RWPE2 (cell line): ENCODE results near the gene ST8SIA6.

ENCODE experiments used
- ATAC-seq: fragments of 200-7000 bp; cut with Tn5 transposase; 3 replicates; pipeline ENCODE4 v1.9.1; 2021; ENCODE audit warnings: low read depth
- DNase-seq: peaks from one replicate; pipeline ENCODE4 v3.0.0-alpha.2; 2020; ENCODE audit warnings: low spot score
- H3K27ac ChIP-seq: fragments of 450-650 bp; 2 replicates; pipeline ENCODE4 v1.5.1; 2017; ENCODE audit warnings: mild to moderate bottlenecking; ENCODE audit not compliant: poor library complexity, severe bottlenecking
- H3K27me3 ChIP-seq: fragments of 250-450 bp; sonication (Bioruptor Pico); 2 replicates; pipeline ENCODE4 v1.5.1; 2021; ENCODE audit warnings: mild to moderate bottlenecking, moderate library complexity; ENCODE audit not compliant: insufficient read depth, poor library complexity, severe bottlenecking
- H3K36me3 ChIP-seq: fragments of 250-450 bp; sonication (Bioruptor Pico); 2 replicates; pipeline ENCODE4 v1.5.1; 2020; ENCODE audit warnings: low read depth, mild to moderate bottlenecking, moderate library complexity
- H3K4me1 ChIP-seq: fragments of 250-450 bp; sonication (Bioruptor Pico); 2 replicates; pipeline ENCODE4 v1.5.1; 2021; ENCODE audit warnings: mild to moderate bottlenecking, moderate library complexity; ENCODE audit not compliant: insufficient read depth, poor library complexity, severe bottlenecking
- H3K4me3 ChIP-seq: fragments of 250-450 bp; sonication (Bioruptor Pico); 2 replicates; pipeline ENCODE4 v1.5.1; 2021; ENCODE audit warnings: mild to moderate bottlenecking, moderate library complexity; ENCODE audit not compliant: severe bottlenecking
- H3K9me3 ChIP-seq: fragments of 250-450 bp; sonication (Bioruptor Pico); 2 replicates; pipeline ENCODE4 v1.5.1; 2021; ENCODE audit warnings: mild to moderate bottlenecking, moderate library complexity; ENCODE audit not compliant: severe bottlenecking
- TF ChIP-seq, protein P1 (sequence below): fragments of 450-650 bp; IDR thresholded peaks from one replicate; pipeline ENCODE4 v1.5.1; 2017; ENCODE audit warnings: mild to moderate bottlenecking, moderate library complexity; ENCODE audit not compliant: poor library complexity, severe bottlenecking

ST8SIA6 gene

DNA sequence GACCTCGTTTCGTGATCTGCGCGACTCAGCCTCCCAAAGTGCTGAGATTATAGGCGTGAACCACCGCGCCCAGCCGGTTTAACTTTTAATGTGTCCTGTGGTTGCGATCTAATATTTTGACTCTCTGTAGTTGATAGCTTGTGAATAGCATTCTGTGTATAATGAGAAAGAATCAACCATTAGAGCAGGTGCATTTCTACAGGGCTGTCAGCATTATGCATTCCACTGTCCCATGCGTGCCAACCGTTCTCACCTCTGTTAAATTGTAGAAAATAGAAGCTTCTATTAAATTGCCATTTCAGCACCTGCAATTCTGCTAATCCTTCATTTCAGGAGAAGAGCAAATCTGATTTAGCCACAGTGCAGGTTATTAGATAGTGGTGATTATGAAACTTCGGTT is 164.6 kb downstream of the ST8SIA6 start:
- TF ChIP-seq, protein P1, sequence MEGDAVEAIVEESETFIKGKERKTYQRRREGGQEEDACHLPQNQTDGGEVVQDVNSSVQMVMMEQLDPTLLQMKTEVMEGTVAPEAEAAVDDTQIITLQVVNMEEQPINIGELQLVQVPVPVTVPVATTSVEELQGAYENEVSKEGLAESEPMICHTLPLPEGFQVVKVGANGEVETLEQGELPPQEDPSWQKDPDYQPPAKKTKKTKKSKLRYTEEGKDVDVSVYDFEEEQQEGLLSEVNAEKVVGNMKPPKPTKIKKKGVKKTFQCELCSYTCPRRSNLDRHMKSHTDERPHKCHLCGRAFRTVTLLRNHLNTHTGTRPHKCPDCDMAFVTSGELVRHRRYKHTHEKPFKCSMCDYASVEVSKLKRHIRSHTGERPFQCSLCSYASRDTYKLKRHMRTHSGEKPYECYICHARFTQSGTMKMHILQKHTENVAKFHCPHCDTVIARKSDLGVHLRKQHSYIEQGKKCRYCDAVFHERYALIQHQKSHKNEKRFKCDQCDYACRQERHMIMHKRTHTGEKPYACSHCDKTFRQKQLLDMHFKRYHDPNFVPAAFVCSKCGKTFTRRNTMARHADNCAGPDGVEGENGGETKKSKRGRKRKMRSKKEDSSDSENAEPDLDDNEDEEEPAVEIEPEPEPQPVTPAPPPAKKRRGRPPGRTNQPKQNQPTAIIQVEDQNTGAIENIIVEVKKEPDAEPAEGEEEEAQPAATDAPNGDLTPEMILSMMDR, result no peak
- Histone ChIP-seq H3K9me3 (no peaks in the 10 kb centered on the region), H3K4me3 (no peak overlapping the region), H3K36me3 (no peaks in the 10 kb centered on the region), H3K27ac (no peak overlapping the region), H3K4me1 (no peaks in the 10 kb centered on the region), H3K27me3 (no peaks in the 10 kb centered on the region)
- no peak for ATAC-seq
- no peak for DNase-seq

DNA sequence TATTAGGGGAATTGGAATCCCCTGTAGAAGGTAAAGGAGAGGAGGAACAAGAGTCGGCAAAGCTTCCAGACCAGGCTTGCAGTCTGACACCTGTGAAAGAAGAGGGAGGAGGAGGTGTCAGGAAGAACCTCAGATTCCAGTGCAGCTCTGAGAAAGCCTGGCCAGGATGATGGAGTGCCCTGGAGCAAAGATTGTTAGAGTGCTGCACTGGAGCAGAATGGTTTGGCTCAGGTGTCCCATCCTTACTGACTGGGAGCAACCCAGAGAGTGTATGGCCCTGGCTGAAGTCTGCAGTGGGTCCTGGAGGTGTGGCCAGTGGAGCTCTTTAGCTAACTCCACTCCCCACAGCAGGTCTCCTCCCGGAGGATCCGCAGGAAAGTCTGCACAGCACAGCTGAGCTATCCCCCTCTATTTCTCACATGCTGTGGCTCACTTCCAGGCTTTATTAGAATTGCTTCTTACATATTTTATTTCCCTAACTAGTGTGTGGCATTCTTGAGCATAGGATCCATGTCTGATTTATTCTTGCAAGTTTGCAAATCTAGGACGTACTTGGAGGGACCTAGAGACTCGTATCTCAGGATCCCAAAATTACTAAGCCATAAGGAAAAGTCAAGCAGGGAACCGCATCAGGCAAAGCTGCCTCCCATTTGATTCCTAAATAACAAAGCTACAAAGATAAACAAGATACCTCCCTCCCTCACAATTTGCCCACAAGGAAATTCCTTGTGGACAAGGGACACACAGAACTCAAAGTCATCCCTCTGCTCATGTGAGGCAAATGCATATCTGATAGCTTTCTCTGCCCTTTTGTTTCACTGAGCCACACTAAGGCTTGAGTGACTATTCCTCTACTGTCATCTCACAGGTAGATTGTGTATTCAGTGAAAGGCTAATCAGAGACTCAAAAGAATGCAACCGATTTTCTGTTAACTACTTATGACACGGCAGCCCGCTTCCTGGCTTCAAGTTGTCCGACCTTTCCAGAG is 167.5 kb downstream of the ST8SIA6 start:
- ATAC-seq, result no peak
- TF ChIP-seq, protein P1, result no peak
- Histone ChIP-seq H3K27me3 (no peaks in the 10 kb centered on the region), H3K27ac (no peak overlapping the region), H3K4me3 (no peak overlapping the region), H3K9me3 (peaks cover 4% of the 10 kb centered on the region), H3K36me3 (no peaks in the 10 kb centered on the region), H3K4me1 (no peaks in the 10 kb centered on the region)
- no peak for DNase-seq

DNA sequence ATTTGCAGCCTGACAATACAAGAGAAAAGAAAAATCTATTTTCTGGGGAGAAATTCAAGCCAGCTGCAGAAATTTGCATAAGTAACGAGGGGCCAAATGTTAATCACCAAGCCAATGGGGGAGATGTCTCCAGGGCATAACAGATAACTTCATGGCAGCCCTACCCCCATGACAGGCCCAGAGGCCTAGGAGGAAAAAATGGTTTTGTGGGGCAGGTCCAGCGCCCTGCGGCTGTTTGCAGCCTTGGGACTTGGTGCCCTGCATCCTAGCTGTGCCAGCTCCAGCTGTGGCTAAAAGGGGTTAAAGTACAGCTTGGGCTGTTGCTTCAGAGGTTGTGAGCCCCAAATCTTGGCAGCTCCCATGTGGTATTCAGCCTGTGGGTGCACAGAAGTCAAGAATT is 172.1 kb downstream of the ST8SIA6 start:
- no peak overlapping the region for H3K4me3 ChIP-seq
- no peaks in the 10 kb centered on the region for H3K4me1 ChIP-seq
- DNase-seq, result no peak
- peaks cover 4% of the 10 kb centered on the region for H3K9me3 ChIP-seq
- H3K27ac ChIP-seq, result no peak overlapping the region
- ATAC-seq, result no peak
- no peaks in the 10 kb centered on the region for H3K27me3 ChIP-seq
- TF ChIP-seq, protein P1, result no peak
- no peaks in the 10 kb centered on the region for H3K36me3 ChIP-seq

DNA sequence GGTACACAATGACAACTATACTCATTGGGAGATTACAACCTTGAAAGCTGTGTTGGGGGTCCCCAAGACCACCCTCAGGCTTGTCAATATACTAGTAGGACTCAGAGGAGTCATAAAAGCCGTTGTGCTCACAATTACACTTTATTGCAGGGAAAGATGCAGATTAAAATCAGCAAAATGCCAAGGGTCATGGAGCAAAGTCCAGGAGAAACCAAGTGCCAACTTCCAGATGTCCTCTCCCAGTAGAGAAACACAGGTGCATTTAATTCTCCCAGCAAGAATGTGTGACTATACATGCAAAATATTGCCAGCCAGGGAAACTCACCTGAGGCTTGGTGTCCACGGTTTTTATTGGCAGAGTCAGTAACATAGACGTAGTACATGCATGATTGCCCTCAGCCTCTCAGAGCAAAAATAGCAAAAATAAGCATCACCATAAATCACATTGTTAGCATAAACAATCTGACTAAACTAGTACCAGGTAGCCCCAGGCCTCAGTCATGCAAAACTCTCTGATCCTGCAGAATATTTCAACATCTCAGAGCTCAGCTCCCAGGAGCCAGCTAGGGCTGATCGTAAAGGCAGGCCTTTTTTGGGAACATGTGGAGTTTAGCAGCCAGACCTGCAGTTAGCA is 175.7 kb downstream of the ST8SIA6 start:
- no peak overlapping the region for H3K27ac ChIP-seq
- H3K36me3 ChIP-seq, result no peaks in the 10 kb centered on the region
- ATAC-seq (no peak), DNase-seq (no peak)
- TF ChIP-seq, protein P1, result no peak
- peaks cover 4% of the 10 kb centered on the region for H3K9me3 ChIP-seq
- H3K4me1 ChIP-seq, result no peaks in the 10 kb centered on the region
- no peak overlapping the region for H3K4me3 ChIP-seq
- H3K27me3 ChIP-seq, result no peaks in the 10 kb centered on the region
